Vagina (tissue), 2 donors: Measurements from ENCODE around the gene ATP11C.

Experiments
- CTCF ChIP-seq, 3 experiments: fragments of 450-650 bp in 2 of 3; fragments of 200-600 bp in 1 of 3; sonication (generic) in 1 of 3; IDR thresholded peaks; one replicate each; pipeline ENCODE4 v1.5.1; 2017 to 2019; ENCODE audit warnings: antibody characterized with exemption in 3 of 3, mild to moderate bottlenecking in 2 of 3, moderate library complexity in 2 of 3
- POLR2A ChIP-seq, 2 donors: fragments of 450-650 bp; IDR thresholded peaks; one replicate each; pipeline ENCODE4 v1.6.1; 2017; ENCODE audit warnings: antibody characterized with exemption in 2 of 2, mild to moderate bottlenecking in 2 of 2, moderate library complexity in 2 of 2
- POLR2AphosphoS5 ChIP-seq, 2 donors: sonication (generic); formaldehyde crosslinking; IDR thresholded peaks; one replicate each; pipeline ENCODE4 v1.9.0; 2017; ENCODE audit warnings: antibody characterized with exemption in 2 of 2, mild to moderate bottlenecking in 2 of 2, low read depth in 1 of 2; ENCODE audit not compliant: insufficient read depth in 1 of 2

DNA sequence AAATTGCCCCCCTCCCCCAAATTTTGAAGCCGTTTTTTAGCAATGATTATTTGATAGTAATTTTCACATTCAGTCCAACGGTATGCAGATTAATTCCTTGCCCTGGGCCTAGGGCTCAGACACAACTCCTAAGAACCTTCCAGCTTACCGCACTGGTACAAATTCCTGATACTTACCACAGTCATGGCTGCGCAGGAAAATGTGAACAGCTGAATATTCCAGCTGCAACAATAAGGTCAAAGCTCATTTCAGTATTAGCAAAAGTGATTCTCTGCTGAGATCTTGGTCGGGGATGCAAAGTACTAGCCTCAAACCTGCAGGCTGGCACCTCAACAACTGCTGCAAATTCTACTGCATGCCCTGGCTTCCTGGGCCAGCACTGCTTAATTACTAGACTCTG lies 3.0 kb downstream of the ATP11C start:
- TF ChIP-seq CTCF (IDR thresholded peaks at IDR 0.05) (no peak), POLR2AphosphoS5 (IDR thresholded peaks at IDR 0.05; ENCODE audit: insufficient read depth in 1 of 2, low read depth in 1 of 2) (no peak), POLR2A (IDR thresholded peaks at IDR 0.05) (no peak)
